ENCODE measurements around the gene ANTXR1. TPM values are rescaled to one million over a fixed set of nuclear protein-coding genes. Genes with fewer than 3 reads are reported as not detected.

ANTXR1 gene
- total and polyA plus RNA-seq, 9 of the 15 experiments (the other 6 are each of a cell fraction or from before 2014, with no cell fraction given) = 0.07 to 1.00 (median 0.54) TPM

- Histone ChIP-seq H3K27me3 (ENCODE audit: control insufficient read depth in 2 of 2, insufficient read depth in 2 of 2, low read length in 2 of 2) (no peaks in the 10 kb centered on the region), H3K36me3 (ENCODE audit: control insufficient read depth, insufficient read depth, low read length) (no peaks in the 10 kb centered on the region), H3K9me3 (replicated peaks; ENCODE audit: control insufficient read depth, insufficient read depth, low read depth, low read length) (no peaks in the 10 kb centered on the region), H3K9me1 (ENCODE audit: control insufficient read depth, insufficient read depth, low read length) (no peaks in the 10 kb centered on the region), H3K27ac (ENCODE audit: extremely low read depth, low read depth, low read length) (no peak overlapping the region), H4K20me1 (replicated peaks; ENCODE audit: control insufficient read depth, insufficient read depth, low read length) (no peaks in the 10 kb centered on the region), H3K9ac (ENCODE audit: insufficient read depth in 1 of 2, low read depth in 2 of 2, low read length in 2 of 2) (no peak overlapping the region), H3K4me3 (no peak overlapping the region), H2AFZ (ENCODE audit: low read depth, low read length) (no peak overlapping the region), H3K4me1 (replicated peaks in 1 of 2; ENCODE audit: control insufficient read depth in 2 of 2, insufficient read depth in 2 of 2, low read length in 2 of 2) (no peaks in the 10 kb centered on the region), H3K4me2 (ENCODE audit: insufficient read depth, low read length) (no peak overlapping the region), H3K79me2 (ENCODE audit: control insufficient read depth, insufficient read depth, low read length) (no peaks in the 10 kb centered on the region)
- DNase-seq (ENCODE audit: extremely low read depth in 1 of 4, low spot score in 3 of 4) (no peak), FAIRE-seq (no peak), ATAC-seq (no peak)
- BruUV-seq (replicated peaks) = no TSS peak
- in situ Hi-C loops (cut with MboI) = no loop called here
- CTCF ChIA-PET (ENCODE audit: low intra/inter-chr PET ratio) = no interaction called here
- WGBS (ENCODE audit: insufficient coverage, low coverage, missing lambda C conversion rate) = 2% methylated on average over 2 of the region's 2 CpGs
- TF ChIP-seq ZNF197 (CRISPR knock-in tag; IDR thresholded peaks at IDR 0.05; ENCODE audit: low read depth) (no peak), NFYB (IDR thresholded peaks at IDR 0.05; ENCODE audit: extremely low read depth, insufficient read length) (no peak), ZNF175 (CRISPR knock-in tag; IDR thresholded peaks at IDR 0.05; ENCODE audit: low read depth) (no peak), CBX1 (IDR thresholded peaks at IDR 0.05; ENCODE audit: low read depth) (no peak), RFX1 (IDR thresholded peaks at IDR 0.05) (no peak), BCL6 (CRISPR knock-in tag; IDR thresholded peaks at IDR 0.05) (no peak), CAMTA2 (CRISPR knock-in tag; conservative IDR thresholded peaks at IDR 0.05) (no peak), STAT5B (CRISPR knock-in tag; IDR thresholded peaks at IDR 0.05) (no peak), JUNB (CRISPR knock-in tag; conservative IDR thresholded peaks at IDR 0.05) (no peak), CBX5 (IDR thresholded peaks at IDR 0.05; ENCODE audit: borderline replicate concordance, low read depth) (no peak), GATA2 (CRISPR knock-in tag; IDR thresholded peaks at IDR 0.05) (no peak), DEAF1 (CRISPR knock-in tag; IDR thresholded peaks at IDR 0.05) (no peak), BACH1 (tag; IDR thresholded peaks at IDR 0.05) (no peak), ZC3H11A (IDR thresholded peaks at IDR 0.05; ENCODE audit: low read depth, low read length) (no peak), RNF2 (IDR thresholded peaks at IDR 0.05) (no peak), KDM1A (IDR thresholded peaks at IDR 0.05) (no peak), EP400 (IDR thresholded peaks at IDR 0.05) (no peak), NCOA6 (IDR thresholded peaks at IDR 0.05) (no peak), KDM5B (IDR thresholded peaks at IDR 0.05; ENCODE audit: insufficient replicate concordance, low read depth, low read length) (no peak), POLR2B (IDR thresholded peaks at IDR 0.05; ENCODE audit: low read depth, partially characterized antibody) (no peak)
- intact Hi-C loops (cut with micrococcal nuclease) = no loop called here
- POLR2A ChIA-PET = no interaction called here
These were observed 9.2 kb upstream of the ANTXR1 start for GRCh38 chr2:69003731-69004130.
